Midbrain (tissue), 1 donor: Measurements from ENCODE around the gene RNF144B.
"Not testable (repeated sequence)": the region's sequence is repeated elsewhere in the genome, so short reads cannot be mapped to it uniquely, and the experiment has no call there.

Source experiments
- DNase-seq: peaks from one replicate; lab custom pipeline; 2025; lab: John Stamatoyannopoulos, UW

RNF144B gene

GRCh38 chr6:18371656-18372055 is 15.5 kb upstream of the RNF144B start:
- no peak for DNase-seq

- no peak for DNase-seq
Measured at GRCh38 chr6:18380158-18380836, 6.9 kb upstream of the RNF144B start.

GRCh38 chr6:18380851-18381250 is 6.3 kb upstream of the RNF144B start:
- no peak for DNase-seq

- no peak for DNase-seq
Measured at GRCh38 chr6:18383441-18383840, 3.7 kb upstream of the RNF144B start.

GRCh38 chr6:18384621-18385020 is 2.5 kb upstream of the RNF144B start:
- no peak for DNase-seq

GRCh38 chr6:18386298-18386976 is 713 bp upstream of the RNF144B start:
- no peak for DNase-seq

- DNase-seq, result peak; percentile 6
Measured at GRCh38 chr6:18388271-18388670, 1.1 kb downstream of the RNF144B start.

- DNase-seq, result peak; percentile 53
Measured at GRCh38 chr6:18388942-18389341, 1.8 kb downstream of the RNF144B start.

- DNase-seq, result peak; percentile 14
Measured at GRCh38 chr6:18389479-18389878, 2.3 kb downstream of the RNF144B start.

- DNase-seq, result no peak
Measured at GRCh38 chr6:18390476-18390875, 3.3 kb downstream of the RNF144B start.

GRCh38 chr6:18391023-18391422 is 3.9 kb downstream of the RNF144B start:
- DNase-seq, result no peak

- no peak for DNase-seq
Measured at GRCh38 chr6:18392346-18392877, 5.3 kb downstream of the RNF144B start.

GRCh38 chr6:18393698-18394097 is 6.5 kb downstream of the RNF144B start:
- DNase-seq, result no peak

- DNase-seq, result no peak
Measured at GRCh38 chr6:18395177-18395855, 8.2 kb downstream of the RNF144B start.

GRCh38 chr6:18395856-18396197 is 8.7 kb downstream of the RNF144B start:
- no peak for DNase-seq

- no peak for DNase-seq
Measured at GRCh38 chr6:18397701-18398100, 10.6 kb downstream of the RNF144B start.

GRCh38 chr6:18398225-18398624 is 11.1 kb downstream of the RNF144B start:
- not testable (repeated sequence) for DNase-seq

GRCh38 chr6:18400831-18401446 is 13.8 kb downstream of the RNF144B start:
- no peak for DNase-seq

GRCh38 chr6:18404965-18405364 is 17.8 kb downstream of the RNF144B start:
- DNase-seq, result not testable (repeated sequence)

- no peak for DNase-seq
Measured at GRCh38 chr6:18405477-18406293, 18.5 kb downstream of the RNF144B start.

GRCh38 chr6:18406955-18407749 is 20.0 kb downstream of the RNF144B start:
- no peak for DNase-seq
